Uterus (tissue), 2 donors: ENCODE results near the gene TBC1D3B.

ENCODE experiments used
- POLR2A ChIP-seq, 2 donors: fragments of 450-650 bp; IDR thresholded peaks; one replicate each; pipeline ENCODE4 v1.6.1; 2016; ENCODE audit warnings: antibody characterized with exemption in 2 of 2, mild to moderate bottlenecking in 1 of 2, moderate library complexity in 1 of 2
- TF ChIP-seq, protein P1 (sequence below), 4 experiments: fragments of 200-600 bp in 2 of 4; fragments of 450-650 bp in 2 of 4; sonication (generic) in 2 of 4; IDR thresholded peaks; one replicate each; pipeline ENCODE4 v1.5.1; 2016 to 2019; ENCODE audit warnings: antibody characterized with exemption in 4 of 4, mild to moderate bottlenecking in 2 of 4, moderate library complexity in 1 of 4

GRCh38 chr17:36123431-36123830 is 53.0 kb downstream of the TBC1D3B start:
- TF ChIP-seq, protein P1, sequence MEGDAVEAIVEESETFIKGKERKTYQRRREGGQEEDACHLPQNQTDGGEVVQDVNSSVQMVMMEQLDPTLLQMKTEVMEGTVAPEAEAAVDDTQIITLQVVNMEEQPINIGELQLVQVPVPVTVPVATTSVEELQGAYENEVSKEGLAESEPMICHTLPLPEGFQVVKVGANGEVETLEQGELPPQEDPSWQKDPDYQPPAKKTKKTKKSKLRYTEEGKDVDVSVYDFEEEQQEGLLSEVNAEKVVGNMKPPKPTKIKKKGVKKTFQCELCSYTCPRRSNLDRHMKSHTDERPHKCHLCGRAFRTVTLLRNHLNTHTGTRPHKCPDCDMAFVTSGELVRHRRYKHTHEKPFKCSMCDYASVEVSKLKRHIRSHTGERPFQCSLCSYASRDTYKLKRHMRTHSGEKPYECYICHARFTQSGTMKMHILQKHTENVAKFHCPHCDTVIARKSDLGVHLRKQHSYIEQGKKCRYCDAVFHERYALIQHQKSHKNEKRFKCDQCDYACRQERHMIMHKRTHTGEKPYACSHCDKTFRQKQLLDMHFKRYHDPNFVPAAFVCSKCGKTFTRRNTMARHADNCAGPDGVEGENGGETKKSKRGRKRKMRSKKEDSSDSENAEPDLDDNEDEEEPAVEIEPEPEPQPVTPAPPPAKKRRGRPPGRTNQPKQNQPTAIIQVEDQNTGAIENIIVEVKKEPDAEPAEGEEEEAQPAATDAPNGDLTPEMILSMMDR (IDR thresholded peaks at IDR 0.05): no peak
- no peak for TF ChIP-seq POLR2A (IDR thresholded peaks at IDR 0.05)
